ENCODE results near the gene NPPC.
"Not testable (repeated sequence)": the region's sequence is repeated elsewhere in the genome, so short reads cannot be mapped to it uniquely, and the experiment has no call there.

The NPPC gene

DNA sequence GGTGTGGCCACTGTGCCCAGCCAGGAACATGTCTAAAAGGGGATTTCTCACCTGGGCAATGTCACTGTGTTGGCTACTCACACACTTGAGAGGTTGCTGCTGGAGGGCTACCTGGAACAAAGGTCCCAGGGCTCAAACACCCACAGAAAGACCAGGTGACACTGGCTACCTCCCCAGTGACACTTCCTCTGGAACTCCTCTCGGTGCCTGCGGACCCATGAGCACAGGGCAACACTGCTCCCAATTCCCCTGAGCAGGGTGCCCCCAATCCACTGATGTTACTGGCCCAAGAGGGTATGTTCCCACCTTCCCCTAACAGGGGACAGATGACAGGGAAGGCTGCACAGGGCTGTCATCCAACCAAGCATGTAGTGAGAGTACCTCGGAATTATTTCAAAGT, 5.8 kb downstream of the NPPC start:
- DNase-seq (ENCODE audit: low read depth in 2 of 2) = no peak

- no peak for DNase-seq (ENCODE audit: low read depth in 2 of 2)
Observed at GRCh38 chr2:231919341-231920035, 6.7 kb downstream of the NPPC start.

DNA sequence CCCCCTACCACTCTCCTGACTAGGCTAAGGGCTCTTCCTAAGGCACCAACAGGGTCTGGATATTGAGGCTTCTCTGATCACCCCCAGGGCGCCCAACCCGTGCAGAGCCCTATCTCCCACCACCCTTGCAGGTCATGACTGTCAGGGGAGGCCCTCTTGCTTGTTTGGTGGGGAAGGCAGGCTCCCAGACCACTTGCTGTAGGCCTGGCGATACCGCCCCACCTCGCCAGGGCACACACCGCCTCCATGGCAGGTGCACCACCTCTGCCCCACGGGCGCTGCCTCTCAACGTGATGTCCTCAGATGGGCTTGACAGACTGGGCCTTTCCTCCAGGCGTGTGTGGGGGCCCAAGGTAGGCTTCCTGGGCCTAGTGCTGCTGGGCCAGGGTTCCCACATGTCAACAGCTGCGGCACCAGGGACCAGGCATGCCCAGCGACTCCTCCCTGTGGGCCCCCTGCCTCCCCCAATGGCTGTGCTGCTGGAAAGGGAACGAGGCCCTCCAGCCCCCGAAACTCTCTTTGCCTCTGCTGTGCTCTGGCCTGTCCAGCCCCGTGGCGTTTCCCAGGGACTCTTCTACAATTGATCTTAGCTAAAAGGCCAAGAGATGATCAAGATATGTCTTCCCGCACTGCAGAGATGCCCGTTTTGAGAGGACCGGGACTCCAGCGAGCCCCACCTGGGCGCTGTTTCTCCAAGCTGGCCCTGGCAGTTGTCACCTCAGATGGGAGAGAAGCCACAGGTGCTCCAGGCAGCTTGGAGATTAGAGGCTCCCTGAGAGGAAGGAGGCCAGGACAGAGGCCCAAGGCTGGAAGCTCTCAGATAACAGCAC, 7.5 kb downstream of the NPPC start:
- DNase-seq (ENCODE audit: low read depth in 2 of 2) = no peak

- DNase-seq (ENCODE audit: low read depth in 2 of 2) = no peak
Observed at GRCh38 chr2:231917280-231918066, 8.7 kb downstream of the NPPC start.

DNA sequence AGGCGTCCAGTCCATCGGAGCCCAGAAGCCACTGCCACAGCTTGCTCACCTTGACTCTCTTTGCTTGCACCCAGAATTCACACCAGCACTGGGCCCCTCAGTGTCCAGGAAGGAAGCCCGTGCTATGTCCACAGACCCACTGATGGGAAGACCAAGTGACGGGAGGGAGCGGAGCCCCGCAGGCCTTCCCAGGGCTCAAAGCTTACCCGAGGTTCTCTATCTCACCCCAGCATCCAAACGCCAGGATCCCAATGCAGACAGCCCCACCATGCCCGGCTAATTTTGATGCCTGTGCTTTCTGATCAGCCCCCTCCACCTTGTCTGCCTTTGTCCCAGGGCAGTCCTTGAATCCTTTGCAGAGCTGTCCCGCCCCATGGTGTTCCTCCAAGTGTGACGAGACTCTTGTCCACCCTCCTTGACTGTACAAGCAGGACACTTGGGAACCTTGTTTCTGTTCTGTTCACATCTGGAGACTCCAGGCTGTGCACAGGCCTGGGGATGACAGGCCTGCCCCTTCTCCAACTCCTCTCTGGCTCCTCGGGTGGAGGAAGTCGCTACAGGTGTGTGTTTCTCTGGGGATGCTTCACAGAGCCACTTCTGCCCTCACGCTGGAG, 12.0 kb downstream of the NPPC start:
- DNase-seq (ENCODE audit: low read depth in 2 of 2) = no peak

DNA sequence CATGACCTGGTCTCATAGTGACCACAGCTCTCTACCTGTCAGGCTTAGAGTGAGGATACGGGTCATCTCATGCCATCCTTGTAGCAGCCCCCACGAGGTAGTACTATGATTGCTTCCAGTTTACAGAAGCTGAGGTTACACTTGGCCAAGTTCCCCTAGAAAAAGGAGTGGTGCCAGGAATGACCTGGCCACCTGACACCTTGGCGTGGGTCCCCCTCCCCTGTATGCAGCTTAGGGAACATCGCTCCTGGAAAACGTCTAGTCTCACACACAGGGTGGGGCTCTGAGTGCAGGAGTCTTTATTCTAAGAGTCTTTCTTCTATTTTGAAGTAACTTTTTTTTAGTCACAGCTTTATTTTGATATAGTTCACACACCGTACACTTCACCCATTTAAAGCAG, 14.8 kb downstream of the NPPC start:
- no peak for DNase-seq (ENCODE audit: low read depth in 2 of 2)

DNA sequence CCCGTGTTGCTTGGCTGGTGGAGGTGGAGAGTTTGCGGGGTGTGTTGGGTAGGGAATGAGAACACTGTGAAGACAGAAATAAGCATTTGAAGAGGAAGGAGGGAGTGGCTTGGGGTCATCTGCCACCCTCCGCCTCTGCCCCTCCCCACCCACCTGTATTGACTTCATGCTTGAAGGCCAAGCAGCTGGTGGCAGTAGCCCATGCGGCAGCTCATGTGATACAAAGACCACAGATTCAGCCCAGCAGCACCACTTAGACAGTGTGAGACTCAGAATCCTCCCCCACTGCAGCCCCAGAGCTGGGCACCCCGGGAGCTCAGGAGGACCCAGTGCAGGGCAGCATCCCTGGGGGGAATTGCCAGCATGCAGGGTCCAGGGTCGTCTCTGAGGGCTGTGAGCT, 15.4 kb downstream of the NPPC start:
- DNase-seq (ENCODE audit: low read depth in 2 of 2) = no peak

GRCh38 chr2:231910161-231910560, 16.0 kb downstream of the NPPC start:
- not testable (repeated sequence) for DNase-seq (ENCODE audit: low read depth in 2 of 2)

DNA sequence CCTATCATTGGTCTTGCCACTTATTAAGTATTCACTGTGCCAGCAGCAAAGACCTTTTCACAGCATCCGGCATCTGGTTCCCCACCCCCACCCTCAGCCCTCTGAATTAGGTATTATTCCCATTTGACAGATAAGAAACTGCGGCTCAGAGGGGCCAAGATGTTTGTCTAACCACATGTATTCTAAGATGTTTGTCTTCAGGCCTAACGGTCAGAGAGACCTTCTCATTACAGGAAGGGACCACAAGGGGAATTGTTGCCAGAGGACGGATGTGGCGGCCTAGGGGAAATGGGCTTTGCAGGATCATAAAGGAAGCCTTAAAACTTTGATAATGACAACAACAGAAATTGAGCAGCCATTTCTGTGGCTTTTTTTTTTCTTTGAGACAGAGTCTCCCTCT, 16.6 kb downstream of the NPPC start:
- no peak for DNase-seq (ENCODE audit: low read depth in 2 of 2)

- no peak for DNase-seq (ENCODE audit: low read depth in 2 of 2)
Observed at GRCh38 chr2:231908584-231908983, 17.6 kb downstream of the NPPC start.

- DNase-seq (ENCODE audit: low read depth in 2 of 2) = no peak
Observed at GRCh38 chr2:231907765-231908164, 18.4 kb downstream of the NPPC start.

DNA sequence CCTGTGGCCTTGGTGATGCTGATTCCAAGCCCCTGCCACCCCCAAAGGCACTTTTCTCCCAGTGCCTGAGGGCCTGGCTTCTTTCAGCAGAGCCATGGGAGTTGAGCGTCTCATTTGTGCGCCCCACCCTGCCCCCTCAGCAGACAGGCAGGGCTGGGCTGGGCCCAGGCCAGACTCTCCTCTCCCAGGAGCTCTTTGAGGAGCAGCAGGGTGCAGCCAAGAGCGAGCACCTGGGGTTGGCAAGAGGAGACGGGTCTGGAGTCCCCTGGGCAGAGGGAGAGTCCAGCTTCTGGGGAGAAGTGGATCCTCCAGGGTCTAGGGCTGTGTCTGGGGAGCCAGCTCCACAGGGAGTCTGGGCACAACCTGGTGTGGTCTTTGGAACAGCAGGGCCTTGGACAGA, 21.2 kb downstream of the NPPC start:
- DNase-seq (ENCODE audit: low read depth in 2 of 2) = no peak

DNA sequence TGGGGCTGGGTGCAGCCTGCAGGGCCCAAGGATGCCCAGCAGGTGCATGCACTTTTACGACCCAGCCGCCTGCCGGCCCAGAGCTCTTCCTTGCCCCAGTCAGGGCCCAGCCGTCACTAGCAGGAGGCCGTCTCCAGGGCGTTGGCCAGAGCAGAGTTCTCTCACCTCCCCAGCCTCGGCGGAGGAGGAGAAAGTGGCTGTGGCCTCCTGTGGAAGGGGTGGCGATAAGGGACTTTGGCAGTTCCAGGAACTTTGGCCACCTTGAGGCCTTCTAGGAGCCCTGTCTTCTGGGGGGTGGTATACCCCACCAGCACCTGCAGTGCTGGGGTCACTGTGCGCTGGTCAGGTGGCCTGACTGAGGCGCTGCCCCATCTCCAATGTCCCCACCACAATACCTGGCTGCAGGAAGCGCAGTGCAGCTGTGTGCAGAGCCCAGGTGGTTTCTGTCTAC, 22.0 kb downstream of the NPPC start:
- DNase-seq (ENCODE audit: low read depth in 2 of 2) = no peak

GRCh38 chr2:231902598-231902997, 23.6 kb downstream of the NPPC start:
- DNase-seq (ENCODE audit: low read depth in 2 of 2) = no peak

GRCh38 chr2:231900972-231901371, 25.2 kb downstream of the NPPC start:
- no peak for DNase-seq (ENCODE audit: low read depth in 2 of 2)

- DNase-seq (ENCODE audit: low read depth in 2 of 2) = peak in 1 of 2 experiments; percentile 66
Observed at GRCh38 chr2:231900486-231900942, 25.7 kb downstream of the NPPC start.

GRCh38 chr2:231894566-231895380, 31.4 kb downstream of the NPPC start:
- no peak for DNase-seq (ENCODE audit: low read depth in 2 of 2)

DNA sequence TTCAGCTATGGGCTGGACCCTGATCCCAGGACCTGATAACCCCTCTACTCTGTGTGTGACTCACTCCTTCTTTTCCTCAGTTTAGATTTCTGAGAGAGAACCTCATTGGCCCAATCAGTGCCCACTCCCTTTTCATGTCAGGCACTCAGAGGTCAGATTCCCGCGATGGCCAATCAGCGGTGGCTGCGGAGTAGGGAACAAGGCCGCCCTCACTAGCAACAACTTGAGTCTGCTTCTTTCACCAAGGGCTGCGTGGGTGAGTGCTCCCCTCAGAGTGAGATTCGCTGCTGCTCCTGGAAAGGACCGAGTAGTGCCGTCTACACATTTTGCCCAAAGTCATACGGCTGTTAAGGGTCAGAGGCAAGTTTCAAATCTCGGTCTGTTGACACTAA, 34.7 kb downstream of the NPPC start:
- no peak for DNase-seq (ENCODE audit: low read depth in 2 of 2)

DNA sequence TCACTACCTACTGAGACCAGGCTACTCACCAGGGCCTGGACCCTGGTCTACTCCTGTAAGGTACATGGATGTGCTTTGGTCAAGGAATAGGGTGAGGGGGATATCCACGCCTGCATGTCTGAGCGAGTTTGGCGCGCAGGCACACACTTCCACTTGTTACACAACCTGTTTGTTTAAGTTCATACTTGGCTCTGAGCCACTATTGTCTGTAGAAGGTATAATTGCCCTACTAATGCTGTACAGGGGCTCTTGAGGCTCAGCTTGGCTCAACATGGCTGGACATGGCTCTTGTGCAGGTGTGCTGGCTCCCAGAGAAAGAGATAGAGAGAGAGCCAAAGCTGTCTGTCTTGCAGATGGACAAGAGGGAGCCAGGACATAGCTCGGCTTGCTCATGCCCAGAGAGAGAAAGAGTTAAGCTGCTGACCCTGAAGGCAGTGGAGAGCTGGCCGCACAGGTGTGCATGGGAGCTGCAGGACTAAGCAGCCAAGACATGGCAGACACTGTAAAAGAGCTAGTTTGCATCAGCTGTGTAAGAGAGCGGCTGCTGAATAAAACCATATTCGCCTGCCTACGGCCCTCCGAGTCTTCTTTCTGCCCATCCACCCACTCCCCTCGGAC, 35.2 kb downstream of the NPPC start:
- DNase-seq (ENCODE audit: low read depth in 2 of 2) = no peak

- DNase-seq (ENCODE audit: low read depth in 2 of 2) = no peak
Observed at GRCh38 chr2:231887756-231888155, 38.4 kb downstream of the NPPC start.
